HG02588 (cell line): ENCODE measurements around the gene RAD50.
A peak's percentile ranks its signal among the peaks of the same experiment; 100 is the strongest.
"Not testable (repeated sequence)": the region's sequence is repeated elsewhere in the genome, so short reads cannot be mapped to it uniquely, and the experiment has no call there.

ENCODE experiments used
- ATAC-seq: cut with Tn5 transposase; IDR thresholded peaks from one replicate; pipeline ENCODE4 v1.9.1; 2021; ENCODE audit warnings: mild to moderate bottlenecking, moderate library complexity; ENCODE audit not compliant: unreplicated experiment

RAD50 gene

DNA sequence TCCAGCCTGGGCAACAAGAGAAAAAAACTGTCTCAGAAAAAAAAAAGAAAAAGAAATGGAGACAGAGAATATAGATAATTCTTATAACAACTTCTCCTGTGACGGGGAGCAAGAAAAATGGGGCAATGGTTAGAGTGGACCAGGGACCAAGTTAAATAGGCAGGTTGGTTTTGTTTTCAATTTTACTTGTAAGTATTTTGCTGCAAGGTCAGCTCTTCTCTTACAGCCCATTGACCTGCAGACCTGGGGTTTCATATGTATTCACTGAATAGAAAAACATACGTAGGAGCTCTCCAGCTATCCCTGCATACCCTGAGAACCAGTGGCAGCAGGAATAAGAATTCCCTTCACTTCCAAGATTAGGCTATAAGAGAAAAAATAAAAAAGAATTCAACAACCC lies 72.0 kb downstream of the RAD50 start:
- ATAC-seq: no peak

DNA sequence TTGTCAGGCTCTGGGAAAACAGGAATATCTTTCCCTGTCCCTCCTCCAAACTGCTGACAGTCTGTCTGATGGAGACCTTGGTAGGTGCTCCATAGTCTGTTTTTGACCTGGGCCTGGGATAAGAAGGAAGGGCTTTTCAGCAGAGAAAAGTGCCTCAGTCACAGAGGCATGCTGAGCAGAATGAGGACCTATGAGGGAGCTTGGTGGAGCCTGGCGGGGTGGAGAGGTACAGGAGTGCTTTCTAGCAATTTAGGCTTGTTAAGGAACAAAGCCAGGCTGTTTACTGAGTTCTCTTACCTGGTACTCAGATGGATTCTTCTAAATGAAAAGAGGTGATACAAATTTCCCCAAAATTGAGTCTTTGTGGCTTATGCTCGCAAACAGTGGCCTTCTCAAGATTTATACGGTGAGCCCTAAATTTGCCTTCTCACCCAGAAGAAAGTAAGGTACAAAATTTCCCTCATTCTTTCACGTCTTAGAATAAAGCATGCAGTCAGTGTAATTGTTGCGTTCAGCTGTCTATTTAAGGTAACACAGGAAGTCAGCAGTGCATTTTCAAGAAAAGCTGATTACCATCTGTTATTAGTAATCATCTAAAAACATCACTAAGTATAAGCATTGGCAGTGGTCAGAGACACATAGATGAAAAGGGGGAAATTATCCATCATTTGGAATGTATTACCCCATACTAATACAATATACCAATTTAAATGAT lies 72.6 kb downstream of the RAD50 start:
- ATAC-seq: no peak

DNA sequence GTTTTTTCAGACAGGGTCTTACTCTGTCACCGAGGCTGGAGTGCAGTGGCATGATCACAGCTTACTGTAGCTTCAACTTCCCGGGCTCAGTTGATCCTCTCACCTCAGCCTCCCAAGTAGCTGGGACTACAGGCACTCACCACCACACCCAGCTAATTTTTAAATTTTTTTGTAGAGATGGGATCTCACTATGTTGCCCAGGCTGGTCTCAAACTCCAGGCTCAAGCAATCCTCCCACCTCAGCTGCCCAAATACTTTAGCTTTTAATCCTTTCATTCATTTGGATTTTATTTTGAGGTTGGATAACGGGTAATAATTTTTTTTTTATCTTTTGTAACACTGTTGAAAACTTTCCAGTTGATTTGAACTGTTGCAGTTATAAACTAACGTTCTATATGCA lies 76.8 kb downstream of the RAD50 start:
- not testable (repeated sequence) for ATAC-seq

DNA sequence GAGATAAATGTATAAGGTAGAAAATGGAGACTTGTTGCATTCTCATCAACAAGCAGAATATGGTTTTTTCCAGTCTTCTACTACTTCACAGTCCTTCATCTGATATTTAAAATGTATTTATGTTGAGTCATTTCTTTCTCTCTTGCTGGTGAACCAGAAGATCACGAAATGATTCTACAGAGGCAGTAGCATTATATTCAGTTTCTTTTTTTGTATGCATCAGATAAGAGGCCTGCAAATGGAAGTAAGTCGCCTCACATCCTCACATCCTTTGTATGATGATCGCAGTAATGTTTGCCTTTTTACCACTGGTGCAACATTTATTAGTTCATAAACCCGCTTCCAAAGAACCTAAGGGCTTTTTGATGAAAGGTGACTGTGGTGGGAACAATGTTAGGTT lies 79.1 kb downstream of the RAD50 start:
- peak; percentile 44 for ATAC-seq

DNA sequence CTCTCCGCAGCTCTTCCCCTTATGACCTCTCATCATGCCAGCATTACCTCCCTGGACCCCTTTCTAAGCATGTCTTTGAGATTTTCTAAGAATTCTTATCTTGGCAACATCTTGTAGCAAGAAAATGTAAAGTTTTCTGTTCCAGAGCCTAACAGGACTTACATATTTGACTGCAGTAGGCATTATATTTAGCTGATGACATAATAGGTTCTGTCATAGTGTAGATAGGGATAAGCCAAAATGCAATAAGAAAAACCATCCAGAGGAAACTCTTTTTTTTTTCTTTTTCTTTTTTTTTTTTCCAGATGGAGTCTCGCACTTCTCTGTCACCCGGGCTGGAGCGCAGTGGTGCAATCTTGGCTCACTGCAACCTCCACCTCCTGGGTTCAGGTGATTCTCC lies 80.5 kb downstream of the RAD50 start:
- no peak for ATAC-seq

DNA sequence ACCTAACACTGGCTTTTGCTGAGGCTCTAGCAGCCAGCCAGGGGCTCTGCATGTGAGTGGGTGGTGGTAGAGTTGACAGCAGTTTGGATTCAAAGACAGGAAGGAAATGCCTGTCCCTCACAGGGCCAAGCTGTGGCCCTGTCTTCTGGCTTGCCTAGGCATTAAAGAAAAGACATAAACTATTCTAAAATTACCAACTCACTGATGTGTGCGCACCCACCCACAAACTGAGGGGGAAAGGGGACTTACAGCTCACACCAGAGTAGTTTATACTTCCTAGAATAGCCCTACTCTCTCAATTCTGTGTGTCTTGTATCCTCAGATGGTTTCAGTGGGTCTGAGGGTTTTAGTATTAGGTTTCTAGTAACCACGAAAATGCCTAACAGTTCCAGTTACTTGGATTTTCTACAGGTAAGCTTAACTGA lies 82.9 kb downstream of the RAD50 start:
- ATAC-seq: peak; percentile 46

DNA sequence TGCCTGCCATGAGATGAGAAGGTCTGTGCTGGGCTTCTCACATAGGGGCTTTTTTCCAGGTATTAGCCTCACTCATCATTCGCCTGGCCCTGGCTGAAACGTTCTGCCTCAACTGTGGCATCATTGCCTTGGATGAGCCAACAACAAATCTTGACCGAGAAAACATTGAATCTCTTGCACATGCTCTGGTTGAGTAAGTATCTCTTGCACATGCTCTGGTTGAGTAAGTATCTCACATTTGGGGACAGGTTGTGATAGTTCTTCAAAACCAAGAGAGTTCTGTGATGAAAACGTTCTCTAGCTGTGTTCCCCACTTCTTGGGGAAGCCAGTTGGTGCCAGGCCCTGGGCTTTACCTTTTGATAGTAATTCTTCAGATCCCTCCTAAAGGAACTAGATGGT lies 83.8 kb downstream of the RAD50 start:
- ATAC-seq: no peak

DNA sequence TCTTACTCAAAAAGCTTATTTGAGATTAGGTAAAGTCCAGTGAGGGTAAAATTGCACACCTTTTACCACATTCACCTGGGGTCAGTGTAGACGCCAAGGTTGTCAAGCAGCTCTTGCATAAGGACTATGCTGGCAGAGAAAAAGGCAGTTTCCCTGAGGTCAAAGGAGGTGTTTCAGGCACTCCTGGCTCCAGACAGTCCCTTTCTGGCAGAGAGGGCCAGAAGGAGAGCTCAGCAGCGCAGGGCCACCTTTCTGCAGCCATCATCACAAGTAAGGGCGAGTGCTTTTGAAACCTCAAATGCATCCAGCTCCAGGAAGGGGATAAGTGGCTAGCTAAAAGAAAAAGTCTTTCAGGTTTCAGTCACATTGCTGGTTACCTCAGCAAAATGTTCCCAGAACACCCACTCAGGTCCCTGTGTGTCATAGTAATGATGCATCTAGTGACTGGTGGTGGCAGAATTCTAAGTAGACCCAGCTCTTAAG lies 84.5 kb downstream of the RAD50 start:
- ATAC-seq: peak; percentile 42

DNA sequence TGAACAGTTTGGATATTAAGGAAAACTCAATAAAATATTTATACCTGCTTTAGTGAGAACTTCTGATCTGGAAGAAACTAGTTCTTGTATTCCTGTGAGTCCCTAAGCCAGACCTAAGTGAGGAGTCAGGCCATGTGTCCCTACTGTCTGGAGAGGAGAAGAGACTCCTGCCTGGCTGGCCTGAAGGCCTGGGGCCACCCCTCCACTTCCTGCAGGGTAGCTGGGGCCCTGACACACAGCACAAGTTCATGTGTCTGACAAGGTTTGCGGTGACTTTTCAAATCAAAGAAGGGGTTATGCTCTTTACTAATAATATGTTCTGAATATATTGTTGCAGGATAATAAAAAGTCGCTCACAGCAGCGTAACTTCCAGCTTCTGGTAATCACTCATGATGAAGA lies 85.1 kb downstream of the RAD50 start:
- no peak for ATAC-seq

DNA sequence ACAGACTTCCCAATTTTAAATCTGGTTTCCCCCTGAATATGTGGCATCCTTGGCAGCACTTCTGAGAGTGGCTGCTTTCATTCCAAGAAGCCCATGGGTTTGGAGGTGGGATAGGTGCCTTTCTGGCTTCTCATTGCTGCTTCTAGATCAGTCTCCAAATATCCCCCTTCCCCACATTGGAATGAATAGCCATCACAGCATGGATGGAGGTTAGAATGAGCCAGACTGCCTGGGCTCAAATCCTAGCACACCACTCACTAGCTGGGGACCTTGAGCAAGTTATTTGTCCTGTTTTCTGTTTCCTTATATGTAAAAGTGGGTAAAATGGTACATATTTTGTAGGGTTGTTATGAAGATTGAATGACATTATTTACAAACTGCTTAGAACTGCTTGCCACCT lies 87.4 kb downstream of the RAD50 start:
- ATAC-seq: no peak

DNA sequence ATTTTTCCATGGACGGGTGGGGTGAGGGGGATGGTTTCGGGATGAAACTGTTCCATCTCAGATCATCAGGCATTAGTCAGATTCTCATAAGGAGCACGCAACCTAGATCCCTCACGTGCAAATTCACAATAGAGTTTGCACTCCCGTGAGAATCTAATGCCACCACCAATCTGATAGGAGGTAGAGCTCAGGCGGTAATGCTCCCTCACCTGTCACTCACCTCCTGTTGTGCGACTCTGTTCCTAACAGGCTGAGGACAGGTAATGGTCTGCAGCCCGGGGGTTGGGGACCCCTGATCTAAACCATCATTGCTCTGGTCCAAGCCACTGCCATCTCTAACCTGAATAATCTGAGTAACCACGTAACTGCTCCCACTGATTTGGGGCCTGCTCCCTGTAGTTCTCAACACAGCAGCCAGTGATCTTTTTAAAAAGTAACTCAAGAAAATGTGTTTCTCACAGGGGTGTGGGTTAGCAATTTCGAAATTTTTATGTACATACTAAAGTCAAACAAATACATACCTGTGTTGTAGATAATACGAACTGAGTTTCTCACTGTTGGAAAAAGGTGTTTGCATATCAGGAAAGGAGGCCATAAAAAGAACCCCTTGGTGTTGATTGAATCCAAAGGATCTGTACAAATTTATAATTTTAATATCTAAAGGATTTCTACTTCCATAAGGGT lies 89.9 kb downstream of the RAD50 start:
- no peak for ATAC-seq

DNA sequence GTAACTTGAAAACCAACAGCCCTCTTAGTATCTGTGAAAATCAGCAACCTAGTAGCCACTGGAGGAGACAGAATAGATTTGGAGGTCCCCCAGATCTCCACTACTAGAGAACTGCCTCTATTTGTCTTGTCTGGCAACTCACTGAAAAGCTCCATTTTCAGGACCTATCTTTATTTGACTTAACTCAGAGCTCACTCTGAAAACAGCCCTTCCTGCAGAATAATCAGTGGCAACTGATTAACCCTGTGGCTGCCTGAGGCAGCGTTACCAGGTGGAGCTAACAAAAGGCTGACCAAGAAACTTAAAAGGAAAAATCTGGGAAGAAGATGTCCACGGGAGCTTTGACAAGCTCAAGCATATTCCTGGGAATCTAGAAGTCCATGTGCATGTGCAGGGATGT lies 90.7 kb downstream of the RAD50 start:
- ATAC-seq: no peak

DNA sequence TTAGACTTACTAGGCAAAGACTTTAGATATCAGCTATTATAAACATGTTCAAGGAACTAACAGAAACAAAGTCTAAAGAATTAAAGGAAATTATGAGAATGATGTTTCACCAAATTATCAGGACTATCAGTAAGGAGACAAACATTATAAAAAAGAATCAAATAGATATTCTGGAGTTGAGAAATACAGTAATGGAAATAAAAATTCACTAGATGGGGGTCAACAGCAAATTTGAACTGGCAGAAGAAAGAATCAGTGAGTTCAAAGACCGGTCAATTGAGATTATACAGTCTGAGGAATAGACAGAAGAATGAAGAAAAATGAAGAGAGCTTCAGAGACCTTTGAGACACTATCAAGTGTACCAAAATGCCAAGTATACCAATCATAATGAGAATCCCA lies 91.6 kb downstream of the RAD50 start:
- ATAC-seq: no peak

DNA sequence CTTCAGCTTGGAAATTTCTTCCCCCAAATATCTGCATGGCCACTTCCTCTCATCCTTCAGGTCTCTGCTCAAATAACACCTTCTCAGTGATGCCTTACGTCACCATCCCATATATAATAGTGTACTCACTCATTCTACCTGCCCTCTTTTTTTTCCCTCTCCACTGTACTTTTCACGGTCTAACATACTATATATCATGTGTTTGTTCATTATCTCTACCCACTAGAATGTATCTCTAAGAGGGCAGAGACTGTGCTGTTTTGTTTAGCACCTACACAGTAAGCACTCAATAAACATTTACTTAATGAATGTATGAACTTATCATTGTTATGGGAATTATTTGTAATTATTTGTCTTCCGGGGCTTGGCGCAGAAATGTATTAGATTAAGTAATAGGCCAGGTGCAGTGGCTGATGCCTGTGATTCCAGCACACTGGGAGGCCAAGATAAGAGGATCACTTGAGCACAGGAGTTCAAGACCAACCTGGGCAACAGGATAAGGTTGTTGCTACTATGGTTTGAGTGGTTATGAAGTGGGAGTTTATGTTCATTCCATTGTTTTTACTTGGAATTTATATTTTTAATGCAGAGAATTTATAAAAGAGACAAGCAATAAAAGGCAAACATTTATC lies 95.2 kb downstream of the RAD50 start:
- no peak for ATAC-seq

DNA sequence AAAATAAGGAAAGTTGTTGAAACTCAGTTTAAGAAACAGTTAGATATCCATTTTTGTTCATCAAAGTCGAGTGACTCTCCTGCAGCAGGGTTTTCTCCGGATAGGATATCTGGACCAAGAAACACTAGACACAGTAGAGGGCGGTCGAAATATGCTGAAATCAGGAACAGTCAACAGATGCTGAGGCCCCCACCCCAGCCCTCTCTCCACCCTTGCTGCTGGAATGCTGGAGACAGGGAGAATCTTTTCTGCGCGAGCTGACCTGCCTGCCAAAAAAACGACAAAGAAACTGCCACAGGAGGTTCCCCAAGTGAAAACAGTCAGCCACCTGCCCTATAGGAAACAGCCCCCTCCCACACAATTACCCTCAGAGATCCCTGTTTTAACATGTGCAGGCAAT lies 96.9 kb downstream of the RAD50 start:
- ATAC-seq: no peak

DNA sequence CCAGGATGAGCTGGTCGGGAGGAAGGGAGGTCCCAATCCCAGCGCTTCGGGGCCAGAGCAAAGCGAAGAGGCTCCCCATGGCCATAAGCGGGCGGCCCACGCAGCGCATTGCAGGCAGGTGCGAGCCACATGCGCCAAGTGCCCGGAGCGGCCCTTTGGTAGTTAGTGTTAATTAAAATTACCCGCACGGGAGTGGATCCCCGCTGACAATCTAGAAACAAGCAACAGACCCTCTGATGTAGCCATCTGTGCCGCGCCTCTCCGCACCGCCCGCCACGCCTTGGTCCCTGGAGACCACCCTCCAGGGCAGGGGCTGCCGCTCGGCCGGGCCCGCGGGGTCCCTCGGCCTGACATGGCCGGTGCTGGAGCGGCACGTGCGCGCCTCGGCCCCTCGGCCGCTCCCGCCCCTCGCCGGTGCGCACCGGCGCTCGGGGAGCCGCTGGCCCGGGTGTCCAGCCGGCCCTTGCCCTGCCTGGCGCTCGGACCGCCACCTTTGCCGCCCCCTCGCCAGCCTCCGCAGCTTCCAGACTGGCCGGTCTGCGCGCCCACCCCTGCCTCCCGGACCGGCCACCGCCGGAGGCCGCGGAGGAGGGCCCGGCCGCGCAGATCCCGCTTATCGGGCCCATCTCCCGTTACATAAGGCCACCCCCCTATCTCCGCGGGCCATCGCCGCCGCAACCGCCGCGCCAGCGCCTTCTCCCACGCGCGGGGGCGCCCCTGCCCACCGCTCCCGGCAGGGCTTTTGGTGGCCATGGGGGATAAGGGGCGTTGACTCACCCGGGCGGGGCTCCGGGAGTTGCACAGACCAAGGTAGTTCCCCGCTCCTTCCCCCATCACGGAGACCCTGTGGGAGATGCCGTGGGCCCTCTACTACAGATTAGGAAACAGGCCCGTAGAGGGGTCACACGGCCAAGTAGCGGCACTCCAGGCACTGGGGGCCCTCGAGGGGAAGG lies 99.3 kb downstream of the RAD50 start:
- no peak for ATAC-seq

DNA sequence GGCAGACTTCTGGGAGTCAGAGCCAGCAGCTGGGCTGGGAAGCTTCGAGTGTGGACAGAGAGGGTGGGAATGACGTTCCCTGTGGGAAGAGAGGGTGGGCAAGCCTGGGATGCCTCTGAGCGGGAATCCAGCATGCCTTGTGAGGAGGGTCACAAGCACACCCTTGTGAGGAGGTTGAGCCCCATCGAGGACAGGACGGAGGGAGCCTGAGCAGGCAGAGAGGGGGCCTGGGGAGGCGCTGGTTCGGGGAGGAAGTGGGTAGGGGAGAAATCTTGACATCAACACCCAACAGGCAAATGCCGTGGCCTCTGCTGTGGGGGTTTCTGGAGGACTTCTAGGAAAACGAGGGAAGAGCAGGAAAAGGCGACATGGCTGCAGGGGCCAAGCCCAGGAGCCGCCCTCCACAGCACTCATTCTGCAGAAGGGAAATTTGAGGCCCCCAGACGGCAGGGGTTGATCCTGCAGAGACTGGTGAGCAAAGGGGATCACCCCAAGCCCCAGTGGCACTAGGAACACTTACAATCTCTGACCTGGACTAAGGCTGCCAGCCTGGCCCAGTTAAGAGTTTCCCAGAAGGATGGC lies 100.1 kb downstream of the RAD50 start:
- ATAC-seq: no peak

DNA sequence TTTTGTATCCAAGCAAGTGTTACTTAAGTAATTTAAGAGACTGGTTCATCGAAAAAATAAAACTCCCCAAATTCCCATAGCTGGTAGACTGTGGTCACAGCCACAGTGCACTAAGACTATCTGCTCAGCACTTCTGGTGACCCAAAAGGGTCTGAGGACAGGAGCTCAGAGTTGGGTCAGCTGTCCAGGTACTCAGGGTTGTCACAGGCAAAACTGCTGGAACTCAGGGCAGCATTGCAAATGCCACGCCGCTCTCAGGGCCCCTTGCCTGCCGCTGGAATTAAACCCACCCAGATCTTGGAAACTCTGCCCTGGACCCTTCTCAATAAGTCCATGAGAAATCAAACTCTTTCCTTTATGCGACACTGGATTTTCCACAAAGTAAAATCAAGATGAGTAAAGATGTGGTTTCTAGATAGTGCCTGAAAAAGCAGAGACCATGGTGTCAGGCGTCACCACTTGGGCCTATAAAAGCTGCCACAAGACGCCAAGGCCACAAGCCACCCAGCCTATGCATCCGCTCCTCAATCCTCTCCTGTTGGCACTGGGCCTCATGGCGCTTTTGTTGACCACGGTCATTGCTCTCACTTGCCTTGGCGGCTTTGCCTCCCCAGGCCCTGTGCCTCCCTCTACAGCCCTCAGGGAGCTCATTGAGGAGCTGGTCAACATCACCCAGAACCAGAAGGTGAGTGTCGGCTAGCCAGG lies 101.1 kb downstream of the RAD50 start, which contains the start of gene IL13:
TSS of gene IL13 (plus strand) at position 498 of the 705 bp plus-strand sequence. CDS start at position 512, 14 bp downstream.
- ATAC-seq: no peak

DNA sequence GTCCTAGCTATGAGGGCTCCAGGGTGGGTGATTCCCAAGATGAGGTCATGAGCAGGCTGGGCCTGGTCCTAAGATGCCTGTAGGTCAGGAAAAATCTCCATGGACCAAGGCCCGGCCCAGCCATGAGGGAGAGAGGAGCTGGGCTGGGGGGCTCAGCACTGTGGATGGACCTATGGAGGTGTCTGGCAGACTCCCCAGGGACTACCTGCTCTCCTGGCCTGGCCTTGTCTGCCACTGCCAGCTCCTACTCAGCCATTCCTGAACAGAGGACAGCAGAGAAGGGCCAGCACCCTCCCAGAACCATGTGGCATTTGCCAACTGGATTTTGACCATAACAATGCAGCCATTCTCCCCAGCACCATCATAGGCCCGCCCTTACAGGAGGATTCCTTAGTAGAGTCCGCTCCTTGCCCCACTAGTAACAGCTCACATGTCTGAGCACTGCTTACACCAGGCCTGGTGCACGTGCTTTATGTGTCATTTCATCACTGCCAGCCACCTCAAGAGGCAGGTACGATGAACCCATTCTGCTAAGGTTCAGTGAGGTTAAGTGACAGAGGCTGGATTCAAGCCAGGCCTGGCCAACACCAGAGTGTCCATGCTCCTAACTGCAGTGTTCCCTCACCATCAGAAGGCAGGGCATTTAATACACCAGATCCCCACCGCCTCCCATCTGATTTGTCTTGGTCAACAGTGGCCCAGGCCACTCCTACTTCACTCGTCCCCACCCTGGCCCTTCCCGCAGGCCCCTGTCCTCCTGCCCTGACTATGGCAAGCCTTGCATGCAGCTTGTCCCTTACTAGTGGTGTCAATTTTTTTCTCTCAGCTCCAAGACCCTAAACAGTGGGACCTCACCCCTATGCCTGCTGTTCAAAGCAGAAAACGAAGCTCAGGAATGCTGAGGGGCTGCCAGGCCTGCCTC lies 101.9 kb downstream of the RAD50 start:
- ATAC-seq: no peak
